B cell (primary cell): Measurements from ENCODE around the gene RNF34. TPM values are rescaled to one million over a fixed set of nuclear protein-coding genes. Genes with fewer than 3 reads are reported as not detected.

Source experiments
- ATAC-seq: fragments of 200-7000 bp; cut with Tn5 transposase; one replicate; pipeline ENCODE4 v1.10.0; 2021; ENCODE audit warnings: low read depth, mild to moderate bottlenecking, moderate number of reproducible peaks, moderate library complexity
- CTCF ChIA-PET: fragments of 350-600 bp; sonication (Branson Sonifier 250); formaldehyde crosslinking; loops from one replicate; lab custom pipeline; 2021; ENCODE audit warnings: antibody characterized with exemption, inconsistent platforms; lab: Charles Lee
- POLR2A ChIA-PET: fragments of 350-600 bp; sonication (Branson Sonifier 250); formaldehyde crosslinking; loops from one replicate; lab custom pipeline; 2021; ENCODE audit warnings: antibody characterized with exemption; lab: Charles Lee
- DNase-seq: peaks from one replicate; pipeline ENCODE4 v3.0.0; 2013
- H2AFZ ChIP-seq: 2 replicates; pipeline ENCODE4 v1.6.1; 2012; ENCODE audit warnings: mild to moderate bottlenecking, low read depth, low read length; ENCODE audit not compliant: insufficient read depth, poor library complexity, severe bottlenecking
- H3K27ac ChIP-seq, 2 donors: 1 replicate in 1 of 2; 2 replicates in 1 of 2; pipeline ENCODE4 v1.5.1; 2012 to 2013; ENCODE audit warnings: low read length in 2 of 2, mild to moderate bottlenecking in 2 of 2, moderate library complexity in 1 of 2
- H3K27me3 ChIP-seq, 4 experiments: fragments of 200-600 bp in 1 of 4; sonication (generic) in 1 of 4; replicated peaks in 1 of 4; 1 replicate in 2 of 4; 2 replicates in 2 of 4; pipeline versions ENCODE4 v1.6.1 to v1.7.0; 2013 to 2016; ENCODE audit warnings: low read length in 3 of 4, mild to moderate bottlenecking in 2 of 4, mixed read lengths in 1 of 4, moderate library complexity in 1 of 4; ENCODE audit not compliant: insufficient read depth in 4 of 4, control insufficient read depth in 3 of 4; ENCODE audit errors: control extremely low read depth in 1 of 4
- H3K36me3 ChIP-seq, 2 experiments: replicated peaks in 1 of 2; 1 replicate in 1 of 2; 2 replicates in 1 of 2; pipeline versions ENCODE4 v1.6.1 to v1.7.1; 2013; ENCODE audit warnings: low read length in 1 of 2; ENCODE audit not compliant: insufficient read depth in 2 of 2, control insufficient read depth in 1 of 2; ENCODE audit errors: control extremely low read depth in 1 of 2, extremely low read depth in 1 of 2
- H3K4me1 ChIP-seq, 2 donors: fragments of 200-600 bp in 1 of 2; sonication (generic) in 1 of 2; 1 replicate in 1 of 2; 2 replicates in 1 of 2; pipeline versions ENCODE4 v1.5.1 to v1.6.1; 2013 to 2017; ENCODE audit warnings: low read length in 2 of 2; ENCODE audit not compliant: control insufficient read depth in 2 of 2, insufficient read depth in 2 of 2
- H3K4me2 ChIP-seq: replicated peaks from 2 replicates; pipeline ENCODE3; 2012; ENCODE audit warnings: mild to moderate bottlenecking, low read depth, low read length; ENCODE audit not compliant: poor library complexity, severe bottlenecking
- H3K4me3 ChIP-seq, 5 experiments: fragments of 200-600 bp in 1 of 5; sonication (generic) in 1 of 5; 1 replicate in 3 of 5; 2 replicates in 2 of 5; pipeline versions ENCODE4 v1.5.1 to v1.7.0; 2011 to 2016; ENCODE audit warnings: low read length in 4 of 5, mild to moderate bottlenecking in 4 of 5, low read depth in 2 of 5, control low read depth in 1 of 5, moderate library complexity in 1 of 5; ENCODE audit not compliant: insufficient read depth in 1 of 5; ENCODE audit errors: control extremely low read depth in 1 of 5, extremely low read depth in 1 of 5
- H3K79me2 ChIP-seq: fragments of 200-600 bp; sonication (generic); one replicate; pipeline ENCODE4 v1.6.0; 2016; ENCODE audit warnings: low read length; ENCODE audit not compliant: control insufficient read depth, insufficient read depth
- H3K9ac ChIP-seq: fragments of 200-600 bp; sonication (generic); 2 replicates; pipeline ENCODE4 v1.6.1; 2017; ENCODE audit warnings: mild to moderate bottlenecking, low read length, moderate library complexity
- H3K9me3 ChIP-seq, 3 donors: one replicate each; pipeline versions ENCODE4 v1.6.1 to v1.7.1; 2013; ENCODE audit warnings: low read length in 2 of 3; ENCODE audit not compliant: control insufficient read depth in 2 of 3, insufficient read depth in 1 of 3; ENCODE audit errors: control extremely low read depth in 1 of 3
- H4K20me1 ChIP-seq: 2 replicates; pipeline ENCODE4 v1.6.0; 2012; ENCODE audit warnings: mild to moderate bottlenecking, low read length; ENCODE audit not compliant: insufficient read depth, control insufficient read depth, poor library complexity, severe bottlenecking
- H3K27ac Mint-ChIP-seq: one replicate; pipeline ENCODE4 v1.8.0; 2021; ENCODE audit warnings: mixed read lengths
- H3K27me3 Mint-ChIP-seq: one replicate; pipeline ENCODE4 v1.8.0; 2021; ENCODE audit warnings: mixed read lengths
- H3K4me1 Mint-ChIP-seq: one replicate; pipeline ENCODE4 v1.8.0; 2021; ENCODE audit warnings: mixed read lengths
- H3K4me3 Mint-ChIP-seq: one replicate; pipeline ENCODE4 v1.8.0; 2021; ENCODE audit warnings: mixed read lengths
- H3K9me3 Mint-ChIP-seq: one replicate; pipeline ENCODE4 v1.8.0; 2022; ENCODE audit warnings: mixed read lengths; ENCODE audit not compliant: insufficient read depth
- EZH2 ChIP-seq: IDR thresholded peaks from 2 replicates; pipeline ENCODE4 v1.6.1; 2012; ENCODE audit warnings: borderline replicate concordance, low read depth, mild to moderate bottlenecking, moderate library complexity, low read length; ENCODE audit not compliant: insufficient read depth, poor library complexity, severe bottlenecking
- WGBS: methylation state at CpG from one replicate; pipeline ENCODE4 v1.1.5; 2013; ENCODE audit warnings: missing lambda C conversion rate; ENCODE audit not compliant: insufficient coverage; 5-methylcytosine and 5-hydroxymethylcytosine counted together
- intact Hi-C: fragments of 100-400 bp; cut with micrococcal nuclease; formaldehyde crosslinking; loops from one replicate; pipeline ENCODE4 v1.10.0; 2022
- polyA plus RNA-seq: library from polyadenylated mRNA; depleted of rRNA; stranded (reverse); fragments of >200 nt; gene quantifications from 2 replicates; pipeline ENCODE4 v1.2.3, GENCODE V29; 2012
- total RNA-seq, 2 donors: library from RNA; stranded (reverse); fragments of 120-200 nt in 1 of 2; gene quantifications; 1 replicate in 1 of 2; 2 replicates in 1 of 2; pipeline versions ENCODE4 v1.2.3 to v1.2.4, GENCODE V29; 2013 to 2022
- TF ChIP-seq, protein P1 (sequence below): fragments of 200-600 bp; IDR thresholded peaks from one replicate; pipeline ENCODE4 v1.8.0; 2022; ENCODE audit warnings: antibody characterized with exemption, mild to moderate bottlenecking

The RNF34 gene
- total and polyA plus RNA-seq, 2 donors (not counting 1 experiment from before 2014, with no cell fraction given), result 24.9 to 86.7 TPM

DNA sequence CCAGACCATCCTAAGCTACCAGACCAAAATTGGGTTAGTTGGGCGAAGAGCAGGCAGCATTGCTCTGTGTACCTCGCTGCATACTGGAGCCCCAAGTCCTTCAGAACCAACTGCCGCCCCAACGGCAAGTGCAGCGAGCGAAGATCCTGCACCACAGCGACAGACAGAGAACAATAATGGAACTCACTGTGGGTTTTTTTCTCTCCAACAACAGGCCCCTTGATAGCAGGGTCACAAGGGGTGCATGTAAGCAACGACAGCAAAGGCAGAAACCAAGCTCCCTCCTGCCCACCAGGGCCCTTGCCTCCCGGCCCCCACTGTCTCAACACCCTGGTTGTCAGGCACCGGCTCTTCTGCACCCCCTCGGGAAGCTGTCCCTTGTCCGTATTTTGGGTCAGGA, 39.0 kb downstream of the RNF34 start:
- Histone ChIP-seq H3K27ac (no peak overlapping the region), H3K4me1 (no peaks in the 10 kb centered on the region), H3K79me2 (peaks cover 61% of the 10 kb centered on the region), H2AFZ (no peak overlapping the region), H3K36me3 (peaks cover 12 to 88% of the 10 kb centered on the region in 2 experiments), H3K27me3 (no peaks in the 10 kb centered on the region), H3K4me3 (no peak overlapping the region), H3K9ac (no peak overlapping the region), H3K9me3 (no peaks in the 10 kb centered on the region), H3K4me2 (no peak overlapping the region), H4K20me1 (peaks cover 55% of the 10 kb centered on the region)
- H3K4me1 Mint-ChIP-seq, result peaks cover 2% of the 10 kb centered on the region
- no peaks in the 10 kb centered on the region for H3K27me3 Mint-ChIP-seq
- no peak overlapping the region for H3K27ac Mint-ChIP-seq
- peaks cover 4% of the 10 kb centered on the region for H3K9me3 Mint-ChIP-seq
- intact Hi-C loops, result no loop called here
- ATAC-seq, result no peak
- DNase-seq, result no peak
- 88% methylated on average over 10 of the region's 12 CpGs for WGBS
- ChIA-PET POLR2A (no interaction called here), CTCF (interaction anchor here (0.6 to 7.7 kb wide), 5 partner anchors 19 to 243 kb away, joined by 3 to 115 read pairs (median 3); no protein-coding TSS in a partner anchor)
- no peak overlapping the region for H3K4me3 Mint-ChIP-seq
- TF ChIP-seq, protein P1, sequence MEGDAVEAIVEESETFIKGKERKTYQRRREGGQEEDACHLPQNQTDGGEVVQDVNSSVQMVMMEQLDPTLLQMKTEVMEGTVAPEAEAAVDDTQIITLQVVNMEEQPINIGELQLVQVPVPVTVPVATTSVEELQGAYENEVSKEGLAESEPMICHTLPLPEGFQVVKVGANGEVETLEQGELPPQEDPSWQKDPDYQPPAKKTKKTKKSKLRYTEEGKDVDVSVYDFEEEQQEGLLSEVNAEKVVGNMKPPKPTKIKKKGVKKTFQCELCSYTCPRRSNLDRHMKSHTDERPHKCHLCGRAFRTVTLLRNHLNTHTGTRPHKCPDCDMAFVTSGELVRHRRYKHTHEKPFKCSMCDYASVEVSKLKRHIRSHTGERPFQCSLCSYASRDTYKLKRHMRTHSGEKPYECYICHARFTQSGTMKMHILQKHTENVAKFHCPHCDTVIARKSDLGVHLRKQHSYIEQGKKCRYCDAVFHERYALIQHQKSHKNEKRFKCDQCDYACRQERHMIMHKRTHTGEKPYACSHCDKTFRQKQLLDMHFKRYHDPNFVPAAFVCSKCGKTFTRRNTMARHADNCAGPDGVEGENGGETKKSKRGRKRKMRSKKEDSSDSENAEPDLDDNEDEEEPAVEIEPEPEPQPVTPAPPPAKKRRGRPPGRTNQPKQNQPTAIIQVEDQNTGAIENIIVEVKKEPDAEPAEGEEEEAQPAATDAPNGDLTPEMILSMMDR, result no peak
- no peak for TF ChIP-seq EZH2

DNA sequence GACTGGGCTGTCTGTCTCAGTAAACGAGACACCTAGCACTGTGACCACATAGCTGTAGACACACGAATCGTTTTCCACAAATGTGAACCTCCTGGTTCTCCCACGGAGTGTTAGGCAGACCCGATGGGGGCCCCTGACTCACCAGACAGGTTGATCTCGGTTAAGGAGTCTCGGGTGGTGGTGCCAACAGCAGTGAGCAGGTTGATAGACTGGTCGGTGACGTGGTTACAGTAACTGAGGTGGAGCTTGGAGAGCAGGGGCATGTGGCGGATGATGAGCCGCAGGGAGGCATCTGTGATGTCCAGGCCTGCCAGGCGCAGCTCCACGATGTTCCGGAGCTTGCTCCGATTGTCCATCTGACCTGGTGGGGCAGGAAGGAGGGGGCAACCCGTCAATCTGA, 39.8 kb downstream of the RNF34 start:
- peaks cover 61% of the 10 kb centered on the region for H3K79me2 ChIP-seq
- no peak overlapping the region for H3K27ac Mint-ChIP-seq
- H3K27ac ChIP-seq, result no peak overlapping the region
- ChIA-PET CTCF (interaction anchor here (7.7 kb wide), 1 partner anchor 105 kb away, joined by 115 read pairs; no protein-coding TSS in a partner anchor), POLR2A (no interaction called here)
- TF ChIP-seq, protein P1, result no peak
- no peak for TF ChIP-seq EZH2
- H3K36me3 ChIP-seq, result peaks cover 12 to 92% of the 10 kb centered on the region in 2 experiments
- H3K9me3 ChIP-seq, result no peaks in the 10 kb centered on the region
- no peak overlapping the region for H3K4me3 Mint-ChIP-seq
- H3K27me3 ChIP-seq, result no peaks in the 10 kb centered on the region
- ATAC-seq (no peak), DNase-seq (no peak)
- peaks cover 61% of the 10 kb centered on the region for H4K20me1 ChIP-seq
- H3K4me3 ChIP-seq, result no peak overlapping the region
- H3K9me3 Mint-ChIP-seq, result peaks cover 4% of the 10 kb centered on the region
- H3K4me1 Mint-ChIP-seq, result peaks cover 2% of the 10 kb centered on the region
- H3K4me1 ChIP-seq, result no peaks in the 10 kb centered on the region
- H2AFZ ChIP-seq, result no peak overlapping the region
- no peaks in the 10 kb centered on the region for H3K27me3 Mint-ChIP-seq
- H3K4me2 ChIP-seq, result no peak overlapping the region
- intact Hi-C loops, result no loop called here
- H3K9ac ChIP-seq, result no peak overlapping the region
- WGBS, result 97% methylated on average over 14 of the region's 16 CpGs
